ENCODE measurements around the gene GMDS.

Gene GMDS

DNA sequence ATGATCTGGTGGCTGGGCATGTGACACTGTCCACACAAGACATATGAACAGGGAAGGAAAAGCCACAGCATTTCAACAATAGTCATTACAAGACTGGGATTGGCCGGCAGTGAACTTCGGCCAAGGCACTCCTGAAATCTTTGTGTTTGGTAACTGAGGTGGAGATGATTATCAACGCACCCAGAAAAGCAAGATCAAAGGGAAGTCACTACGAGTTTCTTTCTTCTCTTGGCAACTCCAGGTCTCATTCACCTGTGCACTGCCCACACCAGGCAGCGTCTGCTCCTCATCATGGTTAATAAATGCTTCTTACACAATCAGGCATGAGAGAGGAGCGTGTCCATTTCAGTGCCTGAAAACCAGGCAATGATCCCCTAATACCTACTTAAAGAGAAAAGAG is 656.2 kb downstream of the GMDS start:
- H3K9ac ChIP-seq (ENCODE audit: low read depth, low read length): no peak overlapping the region
- H3K9me3 ChIP-seq (ENCODE audit: control insufficient read depth, insufficient read depth, low read length): no peaks in the 10 kb centered on the region
- no peaks in the 10 kb centered on the region for H3K36me3 ChIP-seq (ENCODE audit: control insufficient read depth, insufficient read depth, low read length)
- no peak overlapping the region for H3K4me3 ChIP-seq (ENCODE audit: low read depth, low read length)
- peaks cover 4% of the 10 kb centered on the region; the same call in 1 of the 2 replicates for H3K27me3 ChIP-seq (ENCODE audit: control insufficient read depth, insufficient read depth, low read length)
- H3K27ac ChIP-seq (ENCODE audit: low read depth, low read length): no peak overlapping the region
- no peaks in the 10 kb centered on the region for H3K4me1 ChIP-seq (ENCODE audit: control insufficient read depth, insufficient read depth, low read length)

DNA sequence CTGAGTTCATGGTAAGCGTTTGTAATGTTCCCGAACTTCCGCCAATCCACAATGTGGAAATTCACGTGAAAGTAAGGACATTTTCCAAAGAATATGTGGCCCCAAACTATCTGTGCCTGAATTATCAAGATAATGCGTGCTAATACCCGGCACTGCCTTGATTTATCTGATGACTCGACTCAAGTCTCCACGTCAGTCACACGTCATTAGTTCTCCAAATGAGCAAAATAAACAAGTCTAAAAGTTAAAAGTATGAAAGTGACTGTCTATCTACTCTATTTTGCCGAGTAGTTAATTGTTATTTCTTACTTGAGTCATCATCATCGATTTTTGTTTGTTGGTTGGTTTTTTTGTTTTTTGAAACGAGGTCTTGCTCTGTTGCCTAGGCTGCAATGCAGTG is 657.4 kb downstream of the GMDS start:
- Histone ChIP-seq H3K27ac (ENCODE audit: low read depth, low read length) (no peak overlapping the region), H3K4me1 (ENCODE audit: control insufficient read depth, insufficient read depth, low read length) (no peaks in the 10 kb centered on the region), H3K9me3 (ENCODE audit: control insufficient read depth, insufficient read depth, low read length) (no peaks in the 10 kb centered on the region), H3K4me3 (ENCODE audit: low read depth, low read length) (no peak overlapping the region), H3K36me3 (ENCODE audit: control insufficient read depth, insufficient read depth, low read length) (no peaks in the 10 kb centered on the region), H3K9ac (ENCODE audit: low read depth, low read length) (no peak overlapping the region), H3K27me3 (ENCODE audit: control insufficient read depth, insufficient read depth, low read length) (no peaks in the 10 kb centered on the region; the same call in 1 of the 2 replicates)

DNA sequence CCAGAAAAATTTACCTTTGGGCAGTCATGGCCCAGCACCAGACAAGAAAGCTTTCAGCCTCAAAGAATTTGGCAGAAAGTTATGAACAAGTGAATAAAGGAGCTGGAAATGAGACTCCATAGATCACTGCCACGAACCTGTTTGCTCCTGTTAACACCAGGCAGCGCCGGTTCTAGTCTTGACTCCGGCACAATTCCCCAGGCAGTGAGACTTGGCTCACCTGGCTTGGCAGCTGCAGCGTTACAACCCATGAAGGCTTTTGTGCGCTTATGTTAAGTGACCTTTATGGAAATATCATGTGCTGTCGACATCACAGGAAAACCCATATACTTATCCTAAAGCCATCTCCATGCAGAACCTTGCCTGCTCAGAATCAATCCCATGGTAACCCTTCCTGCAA is 657.9 kb downstream of the GMDS start:
- no peak overlapping the region for H3K9ac ChIP-seq (ENCODE audit: low read depth, low read length)
- no peak overlapping the region for H3K27ac ChIP-seq (ENCODE audit: low read depth, low read length)
- H3K36me3 ChIP-seq (ENCODE audit: control insufficient read depth, insufficient read depth, low read length): no peaks in the 10 kb centered on the region
- H3K4me3 ChIP-seq (ENCODE audit: low read depth, low read length): no peak overlapping the region
- no peaks in the 10 kb centered on the region for H3K4me1 ChIP-seq (ENCODE audit: control insufficient read depth, insufficient read depth, low read length)
- no peaks in the 10 kb centered on the region for H3K9me3 ChIP-seq (ENCODE audit: control insufficient read depth, insufficient read depth, low read length)
- H3K27me3 ChIP-seq (ENCODE audit: control insufficient read depth, insufficient read depth, low read length): no peaks in the 10 kb centered on the region; the same call in 1 of the 2 replicates

DNA sequence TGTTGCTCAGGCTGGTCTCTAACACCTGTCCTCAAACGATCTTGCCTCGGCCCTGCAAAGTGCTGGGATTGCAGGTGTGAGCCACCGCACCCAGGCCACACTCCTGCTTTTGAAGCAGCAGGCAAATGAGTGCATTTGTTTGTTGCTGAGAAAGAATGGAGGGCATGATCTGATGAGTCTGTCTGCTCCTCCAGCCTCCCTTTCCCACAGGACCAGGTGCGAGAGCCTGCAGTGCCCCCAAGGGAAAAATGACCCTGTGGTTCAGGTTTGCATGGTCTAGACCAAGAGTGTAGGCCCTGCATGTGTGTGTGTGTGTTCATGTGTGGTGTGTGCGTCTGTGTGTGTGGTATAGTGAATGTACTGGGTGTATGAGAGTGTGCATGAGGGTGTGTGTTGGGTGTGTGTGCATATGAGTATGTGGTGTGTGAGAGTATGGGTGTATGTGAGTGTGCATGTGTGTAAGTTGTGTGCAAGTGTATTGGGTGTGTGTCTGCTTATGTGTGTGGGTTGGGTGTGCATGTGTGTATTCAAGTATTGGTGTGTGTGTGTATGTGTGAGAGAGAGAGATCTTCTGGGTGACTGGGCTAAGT is 658.4 kb downstream of the GMDS start:
- Histone ChIP-seq H3K27ac (ENCODE audit: low read depth, low read length) (no peak overlapping the region), H3K4me1 (ENCODE audit: control insufficient read depth, insufficient read depth, low read length) (no peaks in the 10 kb centered on the region), H3K4me3 (ENCODE audit: low read depth, low read length) (no peak overlapping the region), H3K36me3 (ENCODE audit: control insufficient read depth, insufficient read depth, low read length) (no peaks in the 10 kb centered on the region), H3K27me3 (ENCODE audit: control insufficient read depth, insufficient read depth, low read length) (no peaks in the 10 kb centered on the region; the same call in 1 of the 2 replicates), H3K9me3 (ENCODE audit: control insufficient read depth, insufficient read depth, low read length) (no peaks in the 10 kb centered on the region), H3K9ac (ENCODE audit: low read depth, low read length) (no peak overlapping the region)

DNA sequence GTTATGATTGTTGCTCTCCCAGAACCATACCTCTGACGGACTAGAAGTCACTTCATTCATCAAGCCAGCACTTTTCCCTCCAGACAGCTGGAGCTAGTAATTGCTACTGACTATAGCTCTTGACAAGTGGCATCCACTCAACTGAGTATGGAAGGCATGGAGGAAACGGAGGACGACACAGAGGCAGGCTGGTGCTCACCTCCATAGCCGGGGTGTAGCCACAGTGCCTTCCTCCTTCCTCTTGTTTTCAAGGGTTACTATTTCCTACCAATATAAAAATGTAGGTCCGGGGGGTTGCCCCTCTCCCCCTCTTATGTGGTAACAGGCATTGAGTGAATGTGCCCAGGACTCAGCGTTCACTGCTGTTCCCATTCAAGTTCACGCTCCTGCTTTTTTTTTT is 659.1 kb downstream of the GMDS start:
- no peaks in the 10 kb centered on the region for H3K36me3 ChIP-seq (ENCODE audit: control insufficient read depth, insufficient read depth, low read length)
- no peak overlapping the region for H3K9ac ChIP-seq (ENCODE audit: low read depth, low read length)
- no peak overlapping the region for H3K4me3 ChIP-seq (ENCODE audit: low read depth, low read length)
- H3K27me3 ChIP-seq (ENCODE audit: control insufficient read depth, insufficient read depth, low read length): no peaks in the 10 kb centered on the region; the same call in 1 of the 2 replicates
- no peaks in the 10 kb centered on the region for H3K4me1 ChIP-seq (ENCODE audit: control insufficient read depth, insufficient read depth, low read length)
- no peaks in the 10 kb centered on the region for H3K9me3 ChIP-seq (ENCODE audit: control insufficient read depth, insufficient read depth, low read length)
- no peak overlapping the region for H3K27ac ChIP-seq (ENCODE audit: low read depth, low read length)

DNA sequence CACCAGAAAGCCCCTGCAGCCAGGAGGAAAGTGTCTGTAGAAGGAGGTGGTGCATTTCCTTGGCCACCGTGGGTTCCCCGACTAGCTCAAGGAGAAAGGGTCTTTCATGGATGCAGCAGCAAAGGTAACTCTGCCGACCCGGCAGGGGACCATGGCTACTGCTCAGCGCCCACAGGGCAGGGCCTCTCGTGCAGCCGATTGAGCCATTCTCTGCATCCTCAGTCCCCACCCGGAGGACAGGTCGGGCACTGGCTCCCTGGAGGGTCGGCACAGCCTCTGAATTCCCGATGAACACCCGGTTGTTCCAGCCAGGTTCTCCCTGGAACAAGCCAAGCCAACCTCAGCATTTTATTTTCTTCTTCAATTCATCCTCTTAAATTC is 659.7 kb downstream of the GMDS start:
- Histone ChIP-seq H3K36me3 (ENCODE audit: control insufficient read depth, insufficient read depth, low read length) (no peaks in the 10 kb centered on the region), H3K27me3 (ENCODE audit: control insufficient read depth, insufficient read depth, low read length) (no peaks in the 10 kb centered on the region), H3K27ac (ENCODE audit: low read depth, low read length) (no peak overlapping the region), H3K4me1 (ENCODE audit: control insufficient read depth, insufficient read depth, low read length) (no peaks in the 10 kb centered on the region), H3K4me3 (ENCODE audit: low read depth, low read length) (no peak overlapping the region), H3K9ac (ENCODE audit: low read depth, low read length) (no peak overlapping the region), H3K9me3 (ENCODE audit: control insufficient read depth, insufficient read depth, low read length) (no peaks in the 10 kb centered on the region)

DNA sequence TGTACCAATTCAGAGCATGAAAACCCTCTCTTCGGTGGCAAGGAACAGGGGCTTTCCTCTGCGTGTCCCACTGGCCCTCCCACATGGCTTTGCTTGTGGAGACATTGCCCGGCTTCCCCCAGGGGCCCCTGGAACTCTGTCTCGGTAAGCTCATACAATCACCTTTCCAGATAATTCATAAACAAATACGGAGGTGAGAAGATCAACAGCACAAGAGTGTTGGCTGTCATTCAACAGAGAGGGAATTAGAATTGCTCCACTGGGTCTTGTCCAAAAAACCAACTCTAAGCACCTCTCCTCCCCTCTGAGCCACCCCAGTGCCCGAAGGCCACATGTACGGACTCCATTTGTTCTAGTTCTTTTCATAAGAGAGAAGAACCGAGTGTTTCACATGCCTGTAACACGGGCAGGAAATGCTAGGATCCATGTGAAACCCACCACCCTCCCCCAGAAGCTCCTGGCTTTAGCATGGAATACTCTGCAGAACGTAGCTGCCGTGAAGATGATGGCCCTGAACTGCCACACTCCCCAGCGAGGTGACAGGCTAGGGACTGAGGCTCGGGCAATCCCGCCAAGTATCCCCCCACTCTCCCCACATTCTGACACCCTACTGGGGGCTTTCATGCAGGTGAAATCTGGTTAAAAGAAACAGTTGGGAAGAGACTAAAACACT is 660.3 kb downstream of the GMDS start:
- H3K36me3 ChIP-seq (ENCODE audit: control insufficient read depth, insufficient read depth, low read length): no peaks in the 10 kb centered on the region
- no peaks in the 10 kb centered on the region for H3K27me3 ChIP-seq (ENCODE audit: control insufficient read depth, insufficient read depth, low read length)
- H3K4me1 ChIP-seq (ENCODE audit: control insufficient read depth, insufficient read depth, low read length): no peaks in the 10 kb centered on the region
- H3K9me3 ChIP-seq (ENCODE audit: control insufficient read depth, insufficient read depth, low read length): no peaks in the 10 kb centered on the region
- H3K4me3 ChIP-seq (ENCODE audit: low read depth, low read length): no peak overlapping the region
- H3K27ac ChIP-seq (ENCODE audit: low read depth, low read length): no peak overlapping the region
- no peak overlapping the region for H3K9ac ChIP-seq (ENCODE audit: low read depth, low read length)

DNA sequence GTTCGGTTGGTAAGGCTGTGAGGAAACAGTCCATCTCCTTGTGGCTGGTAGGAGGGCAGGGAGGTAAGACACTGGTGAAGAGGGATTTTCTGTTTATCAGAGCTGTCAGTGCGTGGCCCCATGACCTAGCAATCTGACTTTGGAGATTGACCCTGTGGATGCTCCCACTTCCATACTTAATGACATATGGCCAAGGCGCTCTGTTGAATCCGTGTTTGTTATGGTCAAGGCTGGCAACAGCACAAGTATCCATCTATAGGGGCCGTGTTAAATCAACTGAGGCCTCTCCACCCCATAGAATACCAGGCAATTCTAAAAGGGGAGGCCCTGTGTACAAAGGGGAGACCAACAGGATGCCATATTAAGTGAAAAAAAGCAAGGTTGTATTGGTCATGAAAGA is 661.3 kb downstream of the GMDS start:
- H3K4me3 ChIP-seq (ENCODE audit: low read depth, low read length): no peak overlapping the region

DNA sequence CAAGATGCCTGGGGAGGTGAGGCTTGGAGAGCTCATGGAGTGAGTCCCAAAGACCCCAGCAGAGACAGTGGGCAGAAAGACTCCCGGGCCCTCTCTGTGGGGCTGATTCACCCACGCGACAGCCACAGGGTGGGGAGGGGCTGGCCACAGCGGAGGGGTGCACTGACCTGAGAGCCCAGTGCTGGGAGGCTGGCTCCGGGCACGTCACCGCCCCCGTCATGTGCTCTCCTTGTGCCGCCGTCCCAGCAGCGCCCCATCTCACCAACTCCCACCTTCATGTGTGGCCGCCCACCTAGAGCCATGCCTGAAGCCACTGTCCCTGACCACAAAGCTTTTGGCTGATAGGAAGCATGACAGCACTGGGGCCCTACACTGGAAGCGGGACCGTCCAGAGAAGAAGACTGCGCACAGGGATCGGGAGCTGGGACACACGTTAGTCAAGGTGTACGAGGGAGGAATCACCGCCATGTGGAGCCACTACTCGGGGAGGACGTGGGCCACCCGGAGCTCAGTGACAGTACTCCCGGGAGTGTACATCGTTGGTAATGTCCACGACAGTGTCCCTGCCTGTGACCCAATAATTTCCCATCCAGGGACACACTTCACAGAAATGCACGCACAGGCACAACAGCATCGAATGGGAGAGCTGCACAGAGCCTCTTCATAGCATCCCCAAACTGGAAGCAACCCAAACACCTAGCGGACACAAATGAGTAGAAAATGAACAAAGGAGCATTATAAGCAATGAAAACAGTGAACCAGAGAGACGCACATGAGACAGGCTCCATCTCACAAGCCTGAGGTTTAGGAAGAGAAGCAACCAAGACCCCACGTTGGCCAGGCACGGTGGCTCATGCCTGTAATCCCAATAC is 664.0 kb downstream of the GMDS start:
- Histone ChIP-seq H3K27me3 (ENCODE audit: control insufficient read depth, insufficient read depth, low read length) (no peaks in the 10 kb centered on the region), H3K4me3 (ENCODE audit: low read depth, low read length) (no peak overlapping the region), H3K9ac (ENCODE audit: low read depth, low read length) (no peak overlapping the region), H3K9me3 (ENCODE audit: control insufficient read depth, insufficient read depth, low read length) (no peaks in the 10 kb centered on the region), H3K4me1 (ENCODE audit: control insufficient read depth, insufficient read depth, low read length) (0 out of 2 replicates have a peak, but pooled peaks cover 3% of the 10 kb centered on the region), H3K36me3 (ENCODE audit: control insufficient read depth, insufficient read depth, low read length) (no peaks in the 10 kb centered on the region), H3K27ac (ENCODE audit: low read depth, low read length) (no peak overlapping the region)

More for the DNA sequence above, 661.3 kb downstream of the GMDS start:
- no peaks in the 10 kb centered on the region for H3K9me3 ChIP-seq (ENCODE audit: control insufficient read depth, insufficient read depth, low read length)
- no peak overlapping the region for H3K27ac ChIP-seq (ENCODE audit: low read depth, low read length)
- no peak overlapping the region for H3K9ac ChIP-seq (ENCODE audit: low read depth, low read length)
- no peaks in the 10 kb centered on the region for H3K36me3 ChIP-seq (ENCODE audit: control insufficient read depth, insufficient read depth, low read length)
- no peaks in the 10 kb centered on the region for H3K4me1 ChIP-seq (ENCODE audit: control insufficient read depth, insufficient read depth, low read length)
- no peaks in the 10 kb centered on the region for H3K27me3 ChIP-seq (ENCODE audit: control insufficient read depth, insufficient read depth, low read length)

DNA sequence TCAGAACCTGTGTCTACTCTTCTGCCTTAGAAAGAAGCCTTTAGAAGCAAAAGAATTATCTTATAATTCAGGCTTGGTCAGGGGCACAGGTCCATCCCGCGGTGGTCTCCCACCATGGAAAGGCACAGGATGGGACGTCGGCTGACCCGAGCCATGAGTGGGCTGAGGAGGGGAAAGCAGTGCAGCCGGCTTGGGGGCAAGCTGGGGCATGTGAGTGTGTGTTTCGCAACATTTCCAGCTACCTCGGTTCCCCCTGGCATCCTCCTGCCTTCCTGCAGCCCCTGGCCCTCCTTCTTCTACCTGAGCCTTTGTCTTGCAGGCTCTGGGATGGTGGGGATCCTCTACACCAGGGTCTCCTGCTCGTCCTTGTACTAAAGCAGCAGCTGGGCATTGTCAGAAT is 664.8 kb downstream of the GMDS start:
- H3K9ac ChIP-seq (ENCODE audit: low read depth, low read length): no peak overlapping the region
- H3K27ac ChIP-seq (ENCODE audit: low read depth, low read length): no peak overlapping the region
- no peaks in the 10 kb centered on the region for H3K9me3 ChIP-seq (ENCODE audit: control insufficient read depth, insufficient read depth, low read length)
- no peak overlapping the region for H3K4me3 ChIP-seq (ENCODE audit: low read depth, low read length)
- peaks cover 9% of the 10 kb centered on the region; the same call in 1 of the 2 replicates for H3K4me1 ChIP-seq (ENCODE audit: control insufficient read depth, insufficient read depth, low read length)
- H3K27me3 ChIP-seq (ENCODE audit: control insufficient read depth, insufficient read depth, low read length): no peaks in the 10 kb centered on the region
- no peaks in the 10 kb centered on the region for H3K36me3 ChIP-seq (ENCODE audit: control insufficient read depth, insufficient read depth, low read length)

DNA sequence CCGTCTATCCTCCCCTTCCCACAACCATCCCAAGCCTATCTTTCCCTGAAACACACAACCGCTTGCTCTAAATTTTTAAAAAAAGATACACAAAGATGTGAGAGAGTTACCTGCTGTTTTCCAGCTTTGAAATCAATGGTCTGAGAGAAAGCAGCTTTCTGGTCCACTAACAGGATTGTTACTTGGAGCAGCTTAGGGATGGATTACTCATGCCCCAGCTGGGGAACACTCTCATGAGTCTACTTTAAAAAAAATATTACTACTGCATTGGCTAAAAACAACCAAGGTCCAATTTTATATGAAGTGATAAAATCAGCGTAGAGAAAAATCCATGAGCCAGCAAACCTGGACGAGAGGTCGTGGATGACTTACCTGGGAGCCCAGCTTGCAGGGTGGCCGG is 665.3 kb downstream of the GMDS start:
- peaks cover 14% of the 10 kb centered on the region for H3K4me1 ChIP-seq (ENCODE audit: control insufficient read depth, insufficient read depth, low read length)
- H3K9me3 ChIP-seq (ENCODE audit: control insufficient read depth, insufficient read depth, low read length): no peaks in the 10 kb centered on the region
- H3K9ac ChIP-seq (ENCODE audit: low read depth, low read length): no peak overlapping the region
- no peak overlapping the region for H3K4me3 ChIP-seq (ENCODE audit: low read depth, low read length)
- H3K27me3 ChIP-seq (ENCODE audit: control insufficient read depth, insufficient read depth, low read length): no peaks in the 10 kb centered on the region
- no peaks in the 10 kb centered on the region for H3K36me3 ChIP-seq (ENCODE audit: control insufficient read depth, insufficient read depth, low read length)
- no peak overlapping the region for H3K27ac ChIP-seq (ENCODE audit: low read depth, low read length)

Measured in HUES48 (cell line).